Aorta (tissue), 5 donors: ENCODE results near the gene EHD2. TPM values are rescaled to one million over a fixed set of nuclear protein-coding genes. Genes with fewer than 3 reads are reported as not detected.
"Not testable (repeated sequence)": the region's sequence is repeated elsewhere in the genome, so short reads cannot be mapped to it uniquely, and the experiment has no call there.

Source experiments
- ATAC-seq: fragments of 200-7000 bp; cut with Tn5 transposase; one replicate; pipeline ENCODE4 v1.9.1; 2022; ENCODE audit warnings: moderate library complexity; ENCODE audit not compliant: low FRiP score
- DNase-seq, 2 donors: peaks; one replicate each; pipeline ENCODE4 v3.0.0-alpha.2; 2020
- H3K27ac ChIP-seq, 2 donors: one replicate each; pipeline ENCODE4 v1.5.1; 2013; ENCODE audit warnings: low read length in 2 of 2, mild to moderate bottlenecking in 2 of 2, moderate library complexity in 2 of 2, control low read depth in 1 of 2, inconsistent platforms in 1 of 2, low read depth in 1 of 2
- H3K27me3 ChIP-seq, 2 donors: one replicate each; pipeline ENCODE4 v1.6.1; 2013; ENCODE audit warnings: control low read depth in 1 of 2, low read length in 1 of 2, mild to moderate bottlenecking in 1 of 2, moderate library complexity in 1 of 2; ENCODE audit not compliant: insufficient read depth in 2 of 2, control insufficient read depth in 1 of 2
- H3K36me3 ChIP-seq, 2 donors: one replicate each; pipeline ENCODE4 v1.6.1; 2013; ENCODE audit warnings: control low read depth in 1 of 2, low read length in 1 of 2, mild to moderate bottlenecking in 1 of 2; ENCODE audit not compliant: insufficient read depth in 2 of 2, control insufficient read depth in 1 of 2
- H3K4me1 ChIP-seq, 2 donors: one replicate each; pipeline ENCODE4 v1.6.1; 2013; ENCODE audit warnings: low read length in 2 of 2, control low read depth in 1 of 2, mild to moderate bottlenecking in 1 of 2, moderate library complexity in 1 of 2; ENCODE audit not compliant: insufficient read depth in 2 of 2, control insufficient read depth in 1 of 2
- H3K4me3 ChIP-seq, 2 donors: one replicate each; pipeline ENCODE4 v1.5.1; 2013; ENCODE audit warnings: low read length in 2 of 2, control low read depth in 1 of 2, mild to moderate bottlenecking in 1 of 2
- H3K9me3 ChIP-seq: one replicate; pipeline ENCODE4 v1.6.1; 2013; ENCODE audit warnings: mild to moderate bottlenecking, low read length; ENCODE audit not compliant: control insufficient read depth
- WGBS, 2 donors: extraction: QIAGEN DNeasy Blood & Tissue Kit; methylation state at CpG; one replicate each; pipeline ENCODE4 v1.1.7; 2013; 5-methylcytosine and 5-hydroxymethylcytosine counted together
- intact Hi-C, 2 donors: fragments of 100-400 bp; cut with DNase I; formaldehyde crosslinking; loops; one replicate each; pipeline versions ENCODE4 v1.14.2 to v1.15.0; 2022
- polyA plus RNA-seq, 2 donors: library from polyadenylated mRNA; stranded (reverse); fragments of 200-250 nt; gene quantifications; one replicate each; pipeline ENCODE4 v1.2.3, GENCODE V29; 2013
- total RNA-seq, 2 donors: library from RNA; stranded (reverse); fragmentation: NEBNext Ultra II Directional; extraction: Animal tissue kit (Norgen Biotek cat#: 25700); gene quantifications; one replicate each; pipeline ENCODE4 v1.2.1, GENCODE V29; 2021
- donor health status: healthy with polysubstance abuse.
- donor health status: Bipolar disorder and iron deficiency.
- donor health status: DM: no; HTN: no; CAD: no.
- donor health status: DM: no; HTN: no; CAD: no.
- donor health status: DM: yes; HTN: yes; CAD: no.

The EHD2 gene
- total and polyA plus RNA-seq, 4 donors = 38.4 to 189 (median 145) TPM

DNA sequence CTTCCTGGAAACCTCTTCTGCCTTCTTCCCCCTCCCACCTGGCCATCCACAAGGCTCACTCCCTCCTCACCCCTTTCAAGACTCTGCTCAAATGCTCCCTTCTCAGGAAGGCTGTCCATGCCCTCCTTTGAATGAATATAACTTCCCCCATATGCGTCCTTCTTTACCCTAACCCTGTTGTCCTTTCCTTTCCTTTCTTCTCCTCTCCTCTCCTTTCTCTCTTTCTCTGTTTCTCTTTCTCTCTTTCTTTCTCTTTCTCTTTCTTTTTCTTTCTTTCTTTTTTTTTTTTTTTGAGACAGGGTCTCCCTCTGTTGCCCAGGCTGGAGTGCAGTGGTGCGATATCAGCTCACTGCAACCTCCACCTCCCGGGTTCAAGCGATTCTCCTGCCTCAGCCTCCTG is 15.1 kb downstream of the EHD2 start:
- H3K9me3 ChIP-seq, ATAC-seq, H3K4me1 ChIP-seq, H3K4me3 ChIP-seq, H3K27me3 ChIP-seq, H3K36me3 ChIP-seq, DNase-seq, intact Hi-C loops: not testable (repeated sequence)
- 94 to 96% methylated on average over 4 of the region's 4 CpGs for WGBS, 2 donors
- H3K27ac ChIP-seq = peak overlapping the region in 1 of 2 donors; percentile 65

DNA sequence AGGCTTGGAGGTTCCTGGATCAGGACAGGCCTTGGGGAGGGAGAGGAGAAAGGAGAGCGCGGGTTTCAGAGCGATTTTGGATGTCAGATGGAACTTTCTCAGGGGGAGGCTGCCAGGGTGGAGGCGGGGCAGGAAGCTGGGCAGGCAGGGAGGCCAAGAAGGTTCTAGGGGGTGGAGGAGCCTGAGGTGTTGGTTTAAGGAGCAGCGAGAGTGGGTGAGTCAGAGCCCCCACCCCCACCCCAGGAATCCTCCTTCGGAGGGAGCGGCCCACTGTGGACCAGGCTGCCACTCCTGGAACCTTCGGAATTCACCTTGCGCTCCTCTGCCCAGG is 16.2 kb downstream of the EHD2 start:
- H3K4me1 ChIP-seq = no peaks in the 10 kb centered on the region
- no peaks in the 10 kb centered on the region for H3K27me3 ChIP-seq
- peak; percentile 93 for ATAC-seq
- no peaks in the 10 kb centered on the region for H3K9me3 ChIP-seq
- WGBS, 2 donors = 0 to 1% methylated on average over 8 to 9 of the region's 9 CpGs
- no peak overlapping the region for H3K4me3 ChIP-seq
- H3K36me3 ChIP-seq = peaks cover 0 to 6% of the 10 kb centered on the region in 2 donors
- intact Hi-C loops = no loop called here
- H3K27ac ChIP-seq = peak overlapping the region; percentile 71 to 89
- DNase-seq = peak; percentile 88 to 93

DNA sequence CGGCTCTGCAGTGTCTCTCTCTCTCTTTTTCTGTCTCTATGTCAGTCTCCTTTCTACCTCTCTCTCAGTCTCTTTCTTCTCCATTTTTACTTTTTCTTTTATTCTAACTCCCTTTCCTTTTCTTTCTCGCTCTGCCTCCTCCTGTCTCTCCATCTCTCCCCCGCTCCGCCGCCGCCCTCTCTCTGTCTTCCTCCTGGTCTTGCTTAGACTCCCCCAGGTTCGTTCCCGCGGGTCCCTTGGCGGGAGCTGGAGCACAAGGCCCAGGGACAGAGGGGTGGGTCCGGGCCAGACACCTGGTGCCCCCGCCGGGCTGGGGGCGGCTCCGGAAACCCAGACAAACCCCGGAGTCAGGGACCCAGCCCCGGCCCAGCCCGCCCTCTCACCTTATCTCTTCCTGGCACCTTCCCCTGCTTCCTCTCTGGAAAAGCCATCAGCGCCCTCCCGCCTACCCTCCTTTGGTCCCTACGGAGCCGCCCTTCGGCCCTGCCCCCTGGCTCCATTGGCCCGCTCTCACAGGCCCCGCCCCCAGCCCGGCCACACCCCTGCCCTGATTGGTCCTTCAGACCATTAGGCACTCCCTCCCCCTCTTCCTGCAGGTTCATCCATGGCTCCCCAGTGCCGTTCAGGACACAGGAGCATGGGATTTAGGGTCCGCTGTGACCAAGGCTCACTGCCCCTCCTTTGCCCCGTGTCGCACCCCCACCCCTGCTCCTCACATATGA is 16.7 kb downstream of the EHD2 start:
- no peaks in the 10 kb centered on the region for H3K9me3 ChIP-seq
- H3K4me3 ChIP-seq = peak overlapping the region in 1 of 2 donors; percentile 32
- intact Hi-C loops = no loop called here
- 17% methylated on average over 29 to 30 of the region's 30 CpGs for WGBS, 2 donors
- no peaks in the 10 kb centered on the region for H3K4me1 ChIP-seq
- DNase-seq (peak; percentile 77 to 90), ATAC-seq (peak; percentile 86)
- peaks cover 0 to 6% of the 10 kb centered on the region in 2 donors for H3K36me3 ChIP-seq
- no peaks in the 10 kb centered on the region for H3K27me3 ChIP-seq
- peak overlapping the region; percentile 71 to 89 for H3K27ac ChIP-seq

DNA sequence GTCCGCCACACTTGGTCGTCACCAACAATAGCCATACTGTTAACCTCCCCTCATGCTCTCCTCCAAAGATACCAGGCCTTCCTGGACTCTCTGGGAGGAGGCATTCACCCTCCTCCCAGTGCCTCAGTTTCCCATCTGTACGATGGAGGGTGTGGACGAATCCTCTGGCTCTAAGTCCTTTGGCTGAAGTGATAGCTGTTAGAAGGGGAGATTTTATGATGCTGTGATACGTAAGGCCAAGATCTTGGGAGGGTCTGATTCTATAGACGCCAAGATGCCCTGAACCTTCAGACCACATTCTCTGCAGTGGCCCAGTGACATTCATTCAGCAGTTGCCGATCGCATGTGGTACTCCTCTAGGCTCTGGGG is 17.3 kb downstream of the EHD2 start:
- Histone ChIP-seq H3K36me3 (peaks cover 0 to 6% of the 10 kb centered on the region in 2 donors), H3K27ac (peak overlapping the region in 1 of 2 donors; percentile 61), H3K4me1 (no peaks in the 10 kb centered on the region), H3K4me3 (no peak overlapping the region), H3K9me3 (no peaks in the 10 kb centered on the region), H3K27me3 (no peaks in the 10 kb centered on the region)
- WGBS, 2 donors = 89 to 91% methylated on average over 8 of the region's 8 CpGs
- no peak for ATAC-seq
- no peak for DNase-seq
- intact Hi-C loops = no loop called here

DNA sequence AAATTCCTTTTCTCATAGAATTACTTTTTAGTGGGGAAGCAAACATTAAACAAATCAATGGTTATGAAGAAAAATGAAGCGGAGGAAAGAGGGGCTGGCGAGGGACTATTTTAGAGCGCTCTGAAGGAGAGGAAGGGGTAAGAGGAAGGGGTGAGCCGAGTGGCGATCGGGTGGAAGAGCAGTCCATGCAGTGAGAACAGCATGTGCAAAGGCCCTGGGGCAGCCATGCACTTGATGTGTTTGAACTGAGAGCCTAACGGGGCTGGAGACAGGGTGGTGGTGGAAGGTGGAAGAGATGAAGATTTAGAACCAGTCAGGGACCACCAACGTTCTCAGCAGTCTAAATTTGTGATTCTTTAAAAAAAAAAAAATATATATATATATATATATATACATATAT is 17.7 kb downstream of the EHD2 start:
- DNase-seq (no peak), ATAC-seq (no peak)
- Histone ChIP-seq H3K4me3 (no peak overlapping the region), H3K4me1 (no peaks in the 10 kb centered on the region), H3K27ac (peak overlapping the region in 1 of 2 donors; percentile 32), H3K27me3 (no peaks in the 10 kb centered on the region), H3K36me3 (peaks cover 0 to 3% of the 10 kb centered on the region in 2 donors), H3K9me3 (no peaks in the 10 kb centered on the region)
- intact Hi-C loops = no loop called here
- WGBS, 2 donors = 91 to 93% methylated on average over 8 of the region's 8 CpGs

DNA sequence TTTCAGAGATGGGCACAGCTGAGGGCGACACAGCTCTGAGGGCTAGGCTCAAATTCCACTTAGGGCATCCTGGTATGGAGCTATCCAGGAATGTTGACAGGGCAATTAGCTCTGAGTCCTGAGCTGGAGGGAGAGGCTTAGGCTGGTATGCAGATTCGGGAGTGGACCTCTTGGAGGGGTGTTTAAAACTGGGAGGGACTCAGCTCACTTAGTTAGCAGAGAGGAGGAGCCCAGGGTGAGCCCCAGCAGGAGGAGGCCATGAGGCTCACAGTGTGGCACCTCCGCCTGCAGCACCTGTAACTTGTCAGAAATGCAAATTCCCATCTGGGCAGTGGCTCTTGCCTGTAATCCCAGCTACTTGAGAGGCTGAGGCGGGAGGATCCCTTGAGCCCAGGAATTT is 21.9 kb downstream of the EHD2 start:
- DNase-seq = no peak
- 84 to 88% methylated on average over 4 of the region's 4 CpGs for WGBS, 2 donors
- Histone ChIP-seq H3K36me3 (peaks cover 2 to 7% of the 10 kb centered on the region in 2 donors), H3K27me3 (no peaks in the 10 kb centered on the region), H3K27ac (no peak overlapping the region), H3K9me3 (no peaks in the 10 kb centered on the region), H3K4me3 (no peak overlapping the region), H3K4me1 (no peaks in the 10 kb centered on the region)
- ATAC-seq = no peak
- intact Hi-C loops = no loop called here

DNA sequence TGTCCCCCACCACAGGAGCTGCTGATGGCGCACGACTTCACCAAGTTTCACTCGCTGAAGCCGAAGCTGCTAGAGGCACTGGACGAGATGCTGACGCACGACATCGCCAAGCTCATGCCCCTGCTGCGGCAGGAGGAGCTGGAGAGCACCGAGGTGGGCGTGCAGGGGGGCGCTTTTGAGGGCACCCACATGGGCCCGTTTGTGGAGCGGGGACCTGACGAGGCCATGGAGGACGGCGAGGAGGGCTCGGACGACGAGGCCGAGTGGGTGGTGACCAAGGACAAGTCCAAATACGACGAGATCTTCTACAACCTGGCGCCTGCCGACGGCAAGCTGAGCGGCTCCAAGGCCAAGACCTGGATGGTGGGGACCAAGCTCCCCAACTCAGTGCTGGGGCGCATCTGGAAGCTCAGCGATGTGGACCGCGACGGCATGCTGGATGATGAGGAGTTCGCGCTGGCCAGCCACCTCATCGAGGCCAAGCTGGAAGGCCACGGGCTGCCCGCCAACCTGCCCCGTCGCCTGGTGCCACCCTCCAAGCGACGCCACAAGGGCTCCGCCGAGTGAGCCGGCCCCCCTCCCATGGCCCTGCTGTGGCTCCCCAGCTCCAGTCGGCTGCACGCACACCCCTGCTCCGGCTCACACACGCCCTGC is 27.8 kb downstream of the EHD2 start:
- intact Hi-C loops = no loop called here
- 90 to 92% methylated on average over 42 to 48 of the region's 48 CpGs for WGBS, 2 donors
- H3K36me3 ChIP-seq = peaks cover 4 to 8% of the 10 kb centered on the region in 2 donors

GRCh38 chr19:47741544-47742140 is 28.4 kb downstream of the EHD2 start:
- Histone ChIP-seq H3K27ac (peak overlapping the region in 1 of 2 donors; percentile 20), H3K4me1 (no peaks in the 10 kb centered on the region), H3K36me3 (peaks cover 2 to 3% of the 10 kb centered on the region in 2 donors), H3K4me3 (no peak overlapping the region), H3K9me3 (no peaks in the 10 kb centered on the region), H3K27me3 (no peaks in the 10 kb centered on the region)
- ATAC-seq = no peak
- no peak for DNase-seq
- intact Hi-C loops = no loop called here
- WGBS, 2 donors = 83 to 85% methylated on average over 15 of the region's 15 CpGs

More for the DNA sequence above, 27.8 kb downstream of the EHD2 start:
- H3K9me3 ChIP-seq = no peaks in the 10 kb centered on the region
- no peak overlapping the region for H3K27ac ChIP-seq
- H3K4me3 ChIP-seq = no peak overlapping the region
- no peaks in the 10 kb centered on the region for H3K4me1 ChIP-seq
- DNase-seq (peak; percentile 49 to 75), ATAC-seq (no peak)
- H3K27me3 ChIP-seq = no peaks in the 10 kb centered on the region
